HG03378 (cell line): ENCODE data around the gene NAB1.

ENCODE experiments used
- ATAC-seq: cut with Tn5 transposase; IDR thresholded peaks from one replicate; pipeline ENCODE4 v1.9.1; 2021; ENCODE audit warnings: mild to moderate bottlenecking, moderate library complexity; ENCODE audit not compliant: unreplicated experiment

Gene NAB1

GRCh38 chr2:190668892-190669291 lies 20.0 kb downstream of the NAB1 start:
- ATAC-seq = no peak

GRCh38 chr2:190670182-190670946 lies 21.5 kb downstream of the NAB1 start:
- peak; percentile 65 for ATAC-seq

- ATAC-seq = peak; percentile 50
Observed at GRCh38 chr2:190674966-190675650, 26.2 kb downstream of the NAB1 start.

GRCh38 chr2:190677255-190677654 lies 28.4 kb downstream of the NAB1 start:
- ATAC-seq = no peak

- ATAC-seq = peak; percentile 78
Observed at GRCh38 chr2:190678444-190679162, 29.7 kb downstream of the NAB1 start.

- ATAC-seq = no peak
Observed at GRCh38 chr2:190679391-190679790, 30.5 kb downstream of the NAB1 start.

GRCh38 chr2:190679813-190680591 lies 31.1 kb downstream of the NAB1 start:
- peak; percentile 37 for ATAC-seq

- ATAC-seq = no peak
Observed at GRCh38 chr2:190682168-190682567, 33.3 kb downstream of the NAB1 start.

- ATAC-seq = no peak
Observed at GRCh38 chr2:190683802-190684201, 34.9 kb downstream of the NAB1 start.

GRCh38 chr2:190684931-190685330 lies 36.0 kb downstream of the NAB1 start:
- no peak for ATAC-seq

GRCh38 chr2:190685333-190685732 lies 36.5 kb downstream of the NAB1 start:
- no peak for ATAC-seq

GRCh38 chr2:190693533-190694232 lies 44.8 kb downstream of the NAB1 start:
- peak; percentile 50 for ATAC-seq

GRCh38 chr2:190694479-190694878 lies 45.6 kb downstream of the NAB1 start:
- ATAC-seq = no peak

GRCh38 chr2:190695739-190696138 lies 46.9 kb downstream of the NAB1 start:
- peak; percentile 65 for ATAC-seq

- no peak for ATAC-seq
Observed at GRCh38 chr2:190696792-190697398, 48.0 kb downstream of the NAB1 start.

- ATAC-seq = no peak
Observed at GRCh38 chr2:190697421-190697820, 48.5 kb downstream of the NAB1 start.

- ATAC-seq = no peak
Observed at GRCh38 chr2:190698895-190699294, 50.0 kb downstream of the NAB1 start.

GRCh38 chr2:190701586-190701985 lies 52.7 kb downstream of the NAB1 start:
- peak; percentile 69 for ATAC-seq

- no peak for ATAC-seq
Observed at GRCh38 chr2:190705280-190705679, 56.4 kb downstream of the NAB1 start.

- ATAC-seq = no peak
Observed at GRCh38 chr2:190707726-190708125, 58.8 kb downstream of the NAB1 start.
